Mesothelial cell of epicardium (in vitro differentiated cells): ENCODE measurements around the gene MAPK1IP1L. TPM values are rescaled to one million over a fixed set of nuclear protein-coding genes. Genes with fewer than 3 reads are reported as not detected.
"Not testable (repeated sequence)": the region's sequence is repeated elsewhere in the genome, so short reads cannot be mapped to it uniquely, and the experiment has no call there.

Experiments
- DNase-seq, 2 experiments: peaks; one replicate each; pipeline ENCODE4 v3.0.0; 2021; ENCODE audit warnings: low spot score in 2 of 2; ENCODE audit not compliant: unreplicated experiment in 2 of 2
- H3K27ac Mint-ChIP-seq: 2 replicates; pipeline ENCODE4 v1.8.0; 2021; ENCODE audit warnings: mixed read lengths
- H3K27me3 Mint-ChIP-seq: 2 replicates; pipeline ENCODE4 v1.8.0; 2021; ENCODE audit warnings: low read depth, mixed read lengths
- H3K36me3 Mint-ChIP-seq: 2 replicates; pipeline ENCODE4 v1.8.0; 2021; ENCODE audit warnings: mixed read lengths
- H3K4me1 Mint-ChIP-seq: 2 replicates; pipeline ENCODE4 v1.8.0; 2021; ENCODE audit warnings: mixed read lengths
- H3K4me3 Mint-ChIP-seq: 2 replicates; pipeline ENCODE4 v1.8.0; 2021; ENCODE audit warnings: mild to moderate bottlenecking, moderate library complexity, mixed read lengths
- H3K9me3 Mint-ChIP-seq: 2 replicates; pipeline ENCODE4 v1.8.0; 2021; ENCODE audit warnings: mixed read lengths
- CTCF ChIP-seq: fragments of 200-600 bp; sonication (generic); IDR thresholded peaks from one replicate; pipeline ENCODE4 v1.5.0; 2021; ENCODE audit warnings: antibody characterized with exemption; ENCODE audit not compliant: unreplicated experiment
- total RNA-seq: library from RNA; stranded (reverse); gene quantifications from 3 replicates; pipeline ENCODE4 v1.2.1, GENCODE V29; 2021

Gene MAPK1IP1L
- total RNA-seq, 1 donor from 2014 or later: 120 TPM

DNA sequence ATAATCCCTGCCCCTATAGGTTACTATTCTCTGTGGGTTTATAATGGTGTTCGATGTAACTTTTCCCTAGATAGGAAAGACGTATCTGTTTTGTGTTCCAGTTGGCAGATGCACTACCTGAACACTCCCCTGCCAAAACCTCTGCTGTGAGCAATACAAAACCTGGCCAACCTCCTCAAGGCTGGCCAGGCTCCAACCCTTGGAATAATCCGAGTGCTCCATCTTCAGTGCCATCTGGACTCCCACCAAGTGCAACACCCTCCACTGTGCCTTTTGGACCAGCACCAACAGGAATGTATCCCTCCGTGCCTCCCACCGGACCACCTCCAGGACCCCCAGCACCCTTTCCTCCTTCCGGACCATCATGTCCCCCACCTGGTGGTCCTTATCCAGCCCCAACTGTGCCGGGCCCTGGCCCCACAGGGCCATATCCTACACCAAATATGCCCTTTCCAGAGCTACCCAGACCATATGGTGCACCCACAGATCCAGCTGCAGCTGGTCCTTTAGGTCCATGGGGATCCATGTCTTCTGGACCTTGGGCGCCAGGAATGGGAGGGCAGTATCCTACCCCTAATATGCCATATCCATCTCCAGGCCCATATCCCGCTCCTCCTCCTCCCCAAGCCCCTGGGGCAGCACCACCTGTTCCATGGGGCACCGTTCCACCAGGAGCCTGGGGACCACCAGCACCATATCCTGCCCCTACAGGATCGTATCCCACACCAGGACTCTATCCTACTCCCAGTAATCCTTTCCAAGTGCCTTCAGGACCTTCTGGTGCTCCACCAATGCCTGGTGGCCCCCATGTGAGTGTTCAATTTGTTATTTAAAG, 11.3 kb downstream of the MAPK1IP1L start:
- Mint-ChIP-seq H3K4me3 (no peak overlapping the region), H3K36me3 (peaks cover 42% of the 10 kb centered on the region), H3K27ac (peak overlapping the region; percentile 30), H3K9me3 (peaks cover 8% of the 10 kb centered on the region), H3K27me3 (no peaks in the 10 kb centered on the region), H3K4me1 (peaks cover 3% of the 10 kb centered on the region)
- no peak for TF ChIP-seq CTCF
- DNase-seq: no peak

- H3K4me1 Mint-ChIP-seq, H3K9me3 Mint-ChIP-seq, H3K27me3 Mint-ChIP-seq, DNase-seq, H3K4me3 Mint-ChIP-seq: not testable (repeated sequence)
- Mint-ChIP-seq H3K36me3 (peaks cover 35% of the 10 kb centered on the region), H3K27ac (peak overlapping the region; percentile 82)
Observed at GRCh38 chr14:55064896-55065295, 13.4 kb downstream of the MAPK1IP1L start.

GRCh38 chr14:55065411-55065810, 14.0 kb downstream of the MAPK1IP1L start:
- no peak for TF ChIP-seq CTCF
- Mint-ChIP-seq H3K27ac (peak overlapping the region; percentile 56), H3K9me3 (no peaks in the 10 kb centered on the region)

GRCh38 chr14:55066223-55066622, 14.8 kb downstream of the MAPK1IP1L start:
- Mint-ChIP-seq H3K4me3 (no peak overlapping the region), H3K9me3 (no peaks in the 10 kb centered on the region), H3K4me1 (peaks cover 9% of the 10 kb centered on the region), H3K36me3 (peaks cover 29% of the 10 kb centered on the region), H3K27ac (no peak overlapping the region), H3K27me3 (no peaks in the 10 kb centered on the region)
- no peak for DNase-seq
- TF ChIP-seq CTCF: no peak

More at GRCh38 chr14:55065411-55065810, 14.0 kb downstream of the MAPK1IP1L start:
- no peak overlapping the region for H3K4me3 Mint-ChIP-seq
- no peaks in the 10 kb centered on the region for H3K27me3 Mint-ChIP-seq
- peaks cover 34% of the 10 kb centered on the region for H3K36me3 Mint-ChIP-seq
- DNase-seq: no peak
- H3K4me1 Mint-ChIP-seq: peaks cover 3% of the 10 kb centered on the region

DNA sequence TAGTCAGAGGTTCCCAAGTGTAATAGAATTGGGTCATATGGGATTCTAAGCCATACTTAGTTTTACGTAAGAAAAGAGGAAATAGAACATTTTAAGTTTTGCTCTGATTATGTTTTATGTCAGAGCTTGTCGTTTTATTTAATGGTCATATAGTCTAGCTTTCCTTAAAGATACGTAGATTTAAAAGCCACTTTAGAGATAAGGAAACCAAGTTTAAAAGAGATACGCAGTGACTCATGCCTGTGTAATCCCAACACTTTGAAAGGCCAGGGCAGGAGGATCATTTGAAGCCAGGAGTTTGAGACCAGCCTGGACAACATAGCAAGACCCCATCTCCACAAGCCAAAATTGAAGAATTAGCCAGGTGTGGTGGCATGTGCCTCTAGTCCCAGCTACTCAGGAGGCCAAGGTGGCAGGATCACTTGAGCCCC, 19.5 kb downstream of the MAPK1IP1L start:
- Mint-ChIP-seq H3K9me3 (no peaks in the 10 kb centered on the region), H3K4me3 (no peak overlapping the region), H3K27me3 (no peaks in the 10 kb centered on the region), H3K27ac (peak overlapping the region; percentile 34), H3K4me1 (peaks cover 30% of the 10 kb centered on the region), H3K36me3 (peaks cover 16% of the 10 kb centered on the region)
- TF ChIP-seq CTCF: no peak
- no peak for DNase-seq

DNA sequence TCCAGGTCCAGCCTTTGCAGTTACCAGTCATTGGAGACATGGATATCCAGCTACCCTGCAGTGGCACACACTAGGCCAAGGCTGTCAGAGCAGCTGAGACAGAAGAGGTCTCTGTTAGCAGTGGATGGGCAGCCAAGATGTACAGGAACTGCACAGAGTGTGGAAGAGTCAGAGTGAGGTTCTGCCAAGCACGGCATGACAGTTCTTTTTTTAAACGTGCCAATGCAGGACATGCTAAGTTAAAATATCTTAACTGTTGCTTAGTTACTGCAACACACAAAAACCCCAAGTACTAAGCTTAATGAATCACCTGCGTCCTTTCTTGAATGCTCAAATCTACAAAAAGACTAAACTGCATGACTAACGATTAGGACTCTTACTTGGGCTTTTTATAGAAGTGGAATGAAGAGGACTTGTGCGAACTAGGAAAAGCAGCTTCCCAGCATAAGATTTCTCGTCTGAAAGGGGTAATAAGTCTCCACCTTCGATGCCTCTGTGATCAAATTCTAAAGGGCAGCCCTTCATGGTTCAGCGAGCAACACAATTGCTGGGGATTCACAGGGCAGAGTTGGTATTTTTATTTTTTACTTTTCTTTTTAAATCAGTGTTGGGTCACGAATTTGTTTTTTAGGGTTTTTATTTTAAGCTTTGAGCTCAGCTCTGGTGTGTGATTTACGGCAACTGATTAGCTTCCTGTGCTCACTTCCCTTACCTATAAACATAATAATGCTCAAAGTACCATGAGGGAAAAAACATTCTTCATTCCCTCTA, 20.6 kb downstream of the MAPK1IP1L start:
- H3K27ac Mint-ChIP-seq: peak overlapping the region; percentile 6
- peaks cover 10% of the 10 kb centered on the region for H3K36me3 Mint-ChIP-seq
- H3K4me3 Mint-ChIP-seq: no peak overlapping the region
- peaks cover 30% of the 10 kb centered on the region for H3K4me1 Mint-ChIP-seq
- TF ChIP-seq CTCF: no peak
- H3K27me3 Mint-ChIP-seq: no peaks in the 10 kb centered on the region
- no peak for DNase-seq
- H3K9me3 Mint-ChIP-seq: no peaks in the 10 kb centered on the region
